Right atrium auricular region (tissue), 2 donors: ENCODE measurements around the gene GMDS. TPM values are rescaled to one million over a fixed set of nuclear protein-coding genes. Genes with fewer than 3 reads are reported as not detected.

Source experiments
- DNase-seq: peaks from one replicate; pipeline ENCODE4 v3.0.0-alpha.2; 2019; ENCODE audit warnings: low spot score
- H3K27ac ChIP-seq, 2 donors: fragments of 200-600 bp; sonication (generic); 1 replicate in 1 of 2; 2 replicates in 1 of 2; pipeline ENCODE4 v1.5.1; 2016 to 2019
- H3K27me3 ChIP-seq, 2 donors: fragments of 200-600 bp; sonication (generic); one replicate each; pipeline versions ENCODE4 v1.5.1 to v1.6.0; 2017 to 2019
- H3K36me3 ChIP-seq: fragments of 200-600 bp; sonication (generic); one replicate; pipeline ENCODE4 v1.5.1; 2016
- H3K4me1 ChIP-seq, 2 donors: fragments of 200-600 bp; sonication (generic); one replicate each; pipeline versions ENCODE4 v1.5.1 to v1.6.0; 2017 to 2019
- H3K4me3 ChIP-seq, 2 donors: fragments of 200-600 bp; sonication (generic); 1 replicate in 1 of 2; 2 replicates in 1 of 2; pipeline ENCODE4 v1.5.1; 2017 to 2019; ENCODE audit warnings: mild to moderate bottlenecking in 1 of 2, moderate library complexity in 1 of 2
- H3K9me3 ChIP-seq, 2 donors: fragments of 200-600 bp; sonication (generic); one replicate each; pipeline ENCODE4 v1.5.1; 2019
- total RNA-seq, 2 donors: library from RNA; depleted of rRNA; stranded (reverse); fragments of >200 nt; gene quantifications; one replicate each; pipeline ENCODE4 v1.1.0, GENCODE V29; 2016
- TF ChIP-seq, protein P1 (sequence below), 2 donors: fragments of 200-600 bp; sonication (generic); IDR thresholded peaks; one replicate each; pipeline ENCODE4 v1.5.1; 2019; ENCODE audit warnings: antibody characterized with exemption in 2 of 2

Gene GMDS
- total RNA-seq, 2 donors from 2014 or later: 11.1 to 11.8 TPM

DNA sequence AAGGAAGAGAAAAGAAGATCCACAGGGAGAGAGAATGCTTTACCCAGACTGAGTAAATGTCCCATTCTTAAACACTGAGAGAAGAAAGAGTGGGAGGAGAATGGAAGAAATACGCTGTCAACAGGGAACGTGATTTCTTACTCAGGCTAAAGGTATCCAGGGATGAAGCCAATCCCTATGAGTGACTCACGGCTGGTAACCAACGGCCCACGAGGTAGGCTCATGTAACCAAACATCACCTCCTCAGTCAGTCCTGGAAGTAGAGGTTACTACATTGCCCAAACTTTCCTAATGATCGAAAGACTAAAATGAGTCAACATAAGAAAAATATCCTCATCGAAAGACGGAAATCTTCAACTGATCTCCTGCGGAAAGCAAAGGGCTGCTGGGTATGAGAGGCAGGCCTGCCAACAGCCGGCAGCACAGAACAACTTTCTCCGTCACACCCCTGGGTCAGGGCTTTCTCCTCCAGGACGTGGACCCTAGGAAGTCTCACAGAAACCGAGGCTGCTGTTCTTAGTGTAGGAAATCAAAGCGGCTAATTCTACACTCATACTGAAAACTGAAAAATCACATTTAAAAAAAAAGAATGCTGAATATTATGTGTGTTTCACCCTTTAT is 292.6 kb downstream of the GMDS start:
- Histone ChIP-seq H3K4me1 (no peaks in the 10 kb centered on the region), H3K9me3 (no peaks in the 10 kb centered on the region), H3K27me3 (no peaks in the 10 kb centered on the region), H3K4me3 (no peak overlapping the region), H3K27ac (no peak overlapping the region), H3K36me3 (no peaks in the 10 kb centered on the region)
- TF ChIP-seq, protein P1, sequence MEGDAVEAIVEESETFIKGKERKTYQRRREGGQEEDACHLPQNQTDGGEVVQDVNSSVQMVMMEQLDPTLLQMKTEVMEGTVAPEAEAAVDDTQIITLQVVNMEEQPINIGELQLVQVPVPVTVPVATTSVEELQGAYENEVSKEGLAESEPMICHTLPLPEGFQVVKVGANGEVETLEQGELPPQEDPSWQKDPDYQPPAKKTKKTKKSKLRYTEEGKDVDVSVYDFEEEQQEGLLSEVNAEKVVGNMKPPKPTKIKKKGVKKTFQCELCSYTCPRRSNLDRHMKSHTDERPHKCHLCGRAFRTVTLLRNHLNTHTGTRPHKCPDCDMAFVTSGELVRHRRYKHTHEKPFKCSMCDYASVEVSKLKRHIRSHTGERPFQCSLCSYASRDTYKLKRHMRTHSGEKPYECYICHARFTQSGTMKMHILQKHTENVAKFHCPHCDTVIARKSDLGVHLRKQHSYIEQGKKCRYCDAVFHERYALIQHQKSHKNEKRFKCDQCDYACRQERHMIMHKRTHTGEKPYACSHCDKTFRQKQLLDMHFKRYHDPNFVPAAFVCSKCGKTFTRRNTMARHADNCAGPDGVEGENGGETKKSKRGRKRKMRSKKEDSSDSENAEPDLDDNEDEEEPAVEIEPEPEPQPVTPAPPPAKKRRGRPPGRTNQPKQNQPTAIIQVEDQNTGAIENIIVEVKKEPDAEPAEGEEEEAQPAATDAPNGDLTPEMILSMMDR (IDR thresholded peaks at IDR 0.05): no peak
- DNase-seq: no peak

DNA sequence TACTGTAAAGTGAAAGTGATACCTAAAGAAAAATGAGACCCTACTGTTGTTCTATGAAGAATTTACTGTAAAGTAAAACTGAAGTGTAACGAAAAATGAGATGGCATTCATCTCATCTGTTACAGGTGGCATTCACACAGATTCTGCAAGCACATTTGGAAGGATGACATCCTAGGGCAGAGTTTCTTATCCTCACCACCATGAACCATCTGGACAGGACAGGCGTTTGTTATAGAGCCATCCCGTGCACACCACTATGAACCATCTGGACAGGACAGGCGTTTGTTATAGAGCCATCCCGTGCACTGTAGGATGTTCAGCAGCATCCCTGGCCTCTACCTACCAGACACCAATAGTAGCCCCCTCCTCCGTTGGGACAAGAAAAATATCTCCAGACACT is 294.8 kb downstream of the GMDS start:
- TF ChIP-seq, protein P1 (IDR thresholded peaks at IDR 0.05): no peak
- Histone ChIP-seq H3K27ac (no peak overlapping the region), H3K4me3 (no peak overlapping the region), H3K4me1 (no peaks in the 10 kb centered on the region), H3K27me3 (no peaks in the 10 kb centered on the region), H3K9me3 (no peaks in the 10 kb centered on the region), H3K36me3 (no peaks in the 10 kb centered on the region)
- DNase-seq: no peak

DNA sequence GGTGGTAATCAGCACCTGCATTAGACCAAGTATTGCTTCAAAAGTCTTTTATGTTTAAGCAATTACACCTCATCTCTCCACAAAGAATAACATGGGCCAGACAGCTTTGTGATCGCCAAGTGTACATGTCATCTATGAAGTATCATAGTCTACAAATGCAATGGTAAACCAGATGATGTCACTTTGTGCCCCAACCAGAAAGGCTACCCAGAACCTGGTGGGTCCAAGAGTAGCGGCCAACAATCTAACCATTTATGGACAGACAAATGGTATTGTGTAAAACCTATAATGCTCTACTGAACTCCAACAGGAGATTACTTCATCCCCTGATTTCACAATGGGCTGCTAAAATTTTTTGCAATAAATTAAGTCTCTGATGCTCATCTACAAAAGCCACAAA is 295.9 kb downstream of the GMDS start:
- Histone ChIP-seq H3K36me3 (no peaks in the 10 kb centered on the region), H3K9me3 (no peaks in the 10 kb centered on the region)
- DNase-seq: no peak

DNA sequence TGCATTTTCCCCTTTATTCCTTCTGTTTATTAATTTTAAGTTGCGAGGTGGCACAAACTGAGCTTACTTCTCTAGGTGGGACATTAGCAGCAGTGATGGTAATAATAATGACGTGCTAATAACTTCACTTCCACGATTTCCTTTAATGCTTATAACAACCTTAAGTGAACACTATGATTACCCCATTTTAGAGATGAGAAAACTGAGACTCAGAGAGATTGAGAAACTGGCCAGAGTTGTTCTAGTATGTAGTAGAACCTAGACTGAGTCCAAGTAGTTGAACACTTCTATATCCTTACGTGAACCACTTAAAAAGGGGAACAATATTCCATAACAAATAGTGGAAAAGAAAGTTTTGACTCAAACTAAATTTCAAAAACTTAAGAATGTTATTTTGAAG is 297.5 kb downstream of the GMDS start:
- TF ChIP-seq, protein P1 (IDR thresholded peaks at IDR 0.05): no peak
- H3K36me3 ChIP-seq: no peaks in the 10 kb centered on the region
- no peaks in the 10 kb centered on the region for H3K9me3 ChIP-seq
- DNase-seq: no peak
- no peaks in the 10 kb centered on the region for H3K4me1 ChIP-seq
- H3K27ac ChIP-seq: no peak overlapping the region
- H3K27me3 ChIP-seq: no peaks in the 10 kb centered on the region
- H3K4me3 ChIP-seq: no peak overlapping the region

More for the DNA sequence above, 295.9 kb downstream of the GMDS start:
- Histone ChIP-seq H3K4me1 (no peaks in the 10 kb centered on the region), H3K4me3 (no peak overlapping the region), H3K27me3 (no peaks in the 10 kb centered on the region), H3K27ac (no peak overlapping the region)
- TF ChIP-seq, protein P1 (IDR thresholded peaks at IDR 0.05): no peak

DNA sequence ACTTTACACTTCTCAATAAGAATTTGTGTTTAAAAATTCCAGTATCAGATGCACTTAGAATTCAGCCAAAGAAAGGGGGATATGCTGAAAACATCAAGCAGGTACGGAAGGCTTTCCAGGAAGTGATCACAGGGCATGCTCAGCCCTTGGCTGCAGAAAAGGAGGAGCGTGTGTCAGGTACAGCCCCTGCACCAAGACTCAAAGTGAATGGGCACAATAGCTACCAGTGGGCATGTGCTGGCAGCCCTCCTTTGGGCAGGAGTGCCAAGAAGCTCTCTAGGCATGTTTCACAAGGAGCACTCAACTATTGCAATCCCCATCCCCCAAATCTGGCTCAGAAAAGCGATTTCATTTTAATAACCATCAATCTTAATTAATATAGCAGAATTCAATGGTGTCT is 298.8 kb downstream of the GMDS start:
- no peaks in the 10 kb centered on the region for H3K27me3 ChIP-seq
- H3K4me3 ChIP-seq: no peak overlapping the region
- TF ChIP-seq, protein P1 (IDR thresholded peaks at IDR 0.05): no peak
- no peak overlapping the region for H3K27ac ChIP-seq
- no peaks in the 10 kb centered on the region for H3K36me3 ChIP-seq
- no peaks in the 10 kb centered on the region for H3K9me3 ChIP-seq
- H3K4me1 ChIP-seq: no peaks in the 10 kb centered on the region
- DNase-seq: no peak

DNA sequence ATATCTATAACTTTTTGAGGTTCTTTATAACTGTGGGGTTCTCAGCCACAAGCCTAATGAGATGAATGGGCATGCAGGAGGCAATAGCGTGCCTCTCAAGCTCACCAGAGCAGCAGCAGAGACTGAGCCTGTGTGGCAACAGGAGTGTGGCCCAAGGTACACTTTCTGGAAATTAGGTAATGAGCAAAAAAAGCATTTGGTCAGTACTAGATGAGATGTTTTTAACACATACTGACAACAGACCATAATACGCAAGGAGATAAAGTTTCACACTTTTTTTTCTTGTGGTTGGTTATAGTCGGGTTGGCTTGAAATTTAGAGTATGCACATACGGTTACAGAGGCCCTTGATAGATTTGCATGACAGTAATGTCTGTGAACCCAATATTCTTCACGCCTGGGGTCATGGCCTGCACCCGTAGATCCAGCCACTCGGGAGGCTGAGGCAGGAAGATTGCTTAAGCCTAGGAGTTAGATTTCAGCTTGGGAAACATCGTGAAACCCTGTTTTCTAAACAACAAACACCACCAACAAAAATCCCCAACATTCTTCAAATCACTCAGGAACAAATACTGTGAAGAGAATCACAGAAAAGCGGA is 300.1 kb downstream of the GMDS start:
- Histone ChIP-seq H3K4me3 (no peak overlapping the region), H3K9me3 (no peaks in the 10 kb centered on the region), H3K27ac (no peak overlapping the region), H3K4me1 (no peaks in the 10 kb centered on the region), H3K36me3 (no peaks in the 10 kb centered on the region), H3K27me3 (no peaks in the 10 kb centered on the region)
- TF ChIP-seq, protein P1 (IDR thresholded peaks at IDR 0.05): no peak
- no peak for DNase-seq
